Rectal smooth muscle tissue (tissue), 1 donor: ENCODE results near the gene ST3GAL4.
"Not testable (repeated sequence)": the region's sequence is repeated elsewhere in the genome, so short reads cannot be mapped to it uniquely, and the experiment has no call there.

ENCODE experiments used
- H3K27ac ChIP-seq: one replicate; pipeline ENCODE4 v1.7.0; 2013; ENCODE audit warnings: low read depth, low read length, inconsistent platforms
- H3K27me3 ChIP-seq: one replicate; pipeline ENCODE4 v1.7.0; 2013; ENCODE audit warnings: low read length; ENCODE audit not compliant: control insufficient read depth, insufficient read depth
- H3K36me3 ChIP-seq: one replicate; pipeline ENCODE4 v1.7.0; 2013; ENCODE audit warnings: low read length; ENCODE audit not compliant: control insufficient read depth, insufficient read depth
- H3K4me1 ChIP-seq: one replicate; pipeline ENCODE4 v1.7.0; 2013; ENCODE audit warnings: low read length; ENCODE audit not compliant: control insufficient read depth, insufficient read depth
- H3K4me3 ChIP-seq: one replicate; pipeline ENCODE4 v1.7.0; 2013; ENCODE audit warnings: low read length
- H3K9ac ChIP-seq: one replicate; pipeline ENCODE4 v1.7.0; 2013; ENCODE audit warnings: low read length

The ST3GAL4 gene

GRCh38 chr11:126375726-126376125 is 20.2 kb downstream of the ST3GAL4 start:
- Histone ChIP-seq H3K36me3 (no peaks in the 10 kb centered on the region), H3K9ac (no peak overlapping the region), H3K4me3 (no peak overlapping the region), H3K27ac (no peak overlapping the region), H3K4me1 (no peaks in the 10 kb centered on the region), H3K27me3 (no peaks in the 10 kb centered on the region)

DNA sequence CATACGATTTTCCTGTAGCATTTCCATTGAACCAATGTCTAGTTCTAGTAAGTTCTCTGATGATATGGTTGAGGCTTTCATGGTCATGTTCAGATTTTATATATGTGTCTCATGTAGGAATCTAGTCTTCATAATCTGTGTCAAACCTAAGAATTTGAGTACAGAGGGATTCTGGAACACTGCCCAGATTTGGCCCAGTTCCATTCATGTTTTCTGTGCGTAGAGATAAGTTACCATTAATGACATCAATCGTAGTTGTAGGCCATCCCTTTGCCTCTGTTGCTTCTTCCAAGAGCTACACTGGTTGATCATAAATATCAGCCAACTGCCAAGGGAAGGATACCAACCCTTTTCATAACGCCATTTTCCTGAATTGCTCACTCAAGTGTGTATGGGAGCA is 23.3 kb downstream of the ST3GAL4 start:
- Histone ChIP-seq H3K4me1 (no peaks in the 10 kb centered on the region), H3K36me3 (no peaks in the 10 kb centered on the region), H3K27ac (no peak overlapping the region), H3K4me3 (no peak overlapping the region), H3K27me3 (no peaks in the 10 kb centered on the region), H3K9ac (no peak overlapping the region)

- H3K9ac ChIP-seq: no peak overlapping the region
- no peaks in the 10 kb centered on the region for H3K36me3 ChIP-seq
- H3K4me3 ChIP-seq: no peak overlapping the region
- no peaks in the 10 kb centered on the region for H3K27me3 ChIP-seq
- no peaks in the 10 kb centered on the region for H3K4me1 ChIP-seq
- no peak overlapping the region for H3K27ac ChIP-seq
These were observed 25.4 kb downstream of the ST3GAL4 start for GRCh38 chr11:126380909-126381308.

- not testable (repeated sequence) for H3K4me3 ChIP-seq, H3K27me3 ChIP-seq, H3K27ac ChIP-seq, H3K36me3 ChIP-seq, H3K9ac ChIP-seq, H3K4me1 ChIP-seq
These were observed 26.5 kb downstream of the ST3GAL4 start for GRCh38 chr11:126381960-126382359.

- H3K4me3 ChIP-seq, H3K36me3 ChIP-seq, H3K27me3 ChIP-seq, H3K4me1 ChIP-seq, H3K27ac ChIP-seq, H3K9ac ChIP-seq: not testable (repeated sequence)
These were observed 27.2 kb downstream of the ST3GAL4 start for GRCh38 chr11:126382641-126383040.

DNA sequence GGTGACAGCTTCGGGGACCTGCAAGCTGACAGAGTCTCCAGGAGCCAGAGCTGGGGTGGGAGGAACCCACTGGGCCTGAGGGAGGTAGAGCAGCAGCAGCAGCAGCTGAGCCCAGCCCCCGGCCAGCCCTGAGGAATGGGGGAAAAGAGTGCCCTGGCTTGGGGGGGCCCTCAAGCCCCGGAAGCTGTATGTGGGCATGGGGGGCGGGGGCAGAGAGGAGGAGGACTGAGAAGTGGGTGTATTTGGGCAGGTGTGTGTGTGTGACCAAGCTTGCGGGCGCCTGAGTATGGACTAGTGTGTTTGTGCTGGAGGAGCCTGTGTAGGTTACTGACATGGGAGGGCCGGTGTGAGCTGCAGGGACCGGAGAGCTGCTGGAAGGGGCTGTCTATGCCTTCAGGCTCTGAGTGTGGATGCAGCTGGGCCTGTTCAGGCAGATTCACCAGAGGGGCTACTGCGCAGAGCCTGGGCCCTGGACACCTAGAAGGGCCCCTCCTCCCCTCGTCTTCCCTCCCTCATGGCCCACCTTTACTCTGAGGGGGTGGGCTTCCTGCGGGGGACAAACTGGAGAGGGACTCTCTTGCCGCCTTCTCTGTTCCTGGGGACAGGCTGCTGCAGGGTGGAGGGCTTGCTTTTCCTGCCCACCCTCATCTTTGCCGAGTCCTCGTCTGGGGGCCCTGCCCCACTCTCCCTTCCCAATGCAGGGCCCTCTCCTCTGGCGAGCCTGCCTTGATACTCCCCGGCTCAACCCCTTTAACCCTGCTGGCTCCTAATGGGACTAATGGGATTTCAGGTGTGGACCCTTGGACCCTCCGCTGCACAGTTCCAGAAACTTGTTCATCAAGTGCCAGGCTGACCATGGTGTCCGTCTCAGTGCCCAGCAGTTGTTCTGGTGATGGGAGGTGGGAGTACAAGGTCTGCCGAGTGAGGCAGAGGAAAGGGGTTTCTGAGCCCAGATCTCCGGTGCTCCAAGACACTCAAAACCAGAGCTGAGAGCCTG is 28.2 kb downstream of the ST3GAL4 start:
- no peak overlapping the region for H3K27ac ChIP-seq
- H3K27me3 ChIP-seq: no peaks in the 10 kb centered on the region
- no peak overlapping the region for H3K9ac ChIP-seq
- H3K36me3 ChIP-seq: no peaks in the 10 kb centered on the region
- H3K4me3 ChIP-seq: no peak overlapping the region
- no peaks in the 10 kb centered on the region for H3K4me1 ChIP-seq

GRCh38 chr11:126384449-126385070 is 29.1 kb downstream of the ST3GAL4 start:
- Histone ChIP-seq H3K4me3 (no peak overlapping the region), H3K9ac (no peak overlapping the region), H3K36me3 (no peaks in the 10 kb centered on the region), H3K27ac (no peak overlapping the region), H3K27me3 (no peaks in the 10 kb centered on the region), H3K4me1 (no peaks in the 10 kb centered on the region)

- Histone ChIP-seq H3K27me3 (no peaks in the 10 kb centered on the region), H3K4me3 (no peak overlapping the region), H3K36me3 (no peaks in the 10 kb centered on the region), H3K9ac (no peak overlapping the region), H3K27ac (no peak overlapping the region), H3K4me1 (no peaks in the 10 kb centered on the region)
These were observed 30.7 kb downstream of the ST3GAL4 start for GRCh38 chr11:126385991-126386728.

- H3K4me3 ChIP-seq, H3K4me1 ChIP-seq, H3K27ac ChIP-seq, H3K9ac ChIP-seq, H3K36me3 ChIP-seq, H3K27me3 ChIP-seq: not testable (repeated sequence)
These were observed 31.2 kb downstream of the ST3GAL4 start for GRCh38 chr11:126386729-126387071.

- H3K27me3 ChIP-seq: no peaks in the 10 kb centered on the region
- no peaks in the 10 kb centered on the region for H3K4me1 ChIP-seq
- no peak overlapping the region for H3K4me3 ChIP-seq
- H3K9ac ChIP-seq: no peak overlapping the region
- H3K36me3 ChIP-seq: no peaks in the 10 kb centered on the region
- no peak overlapping the region for H3K27ac ChIP-seq
These were observed 32.4 kb downstream of the ST3GAL4 start for GRCh38 chr11:126387857-126388256.

DNA sequence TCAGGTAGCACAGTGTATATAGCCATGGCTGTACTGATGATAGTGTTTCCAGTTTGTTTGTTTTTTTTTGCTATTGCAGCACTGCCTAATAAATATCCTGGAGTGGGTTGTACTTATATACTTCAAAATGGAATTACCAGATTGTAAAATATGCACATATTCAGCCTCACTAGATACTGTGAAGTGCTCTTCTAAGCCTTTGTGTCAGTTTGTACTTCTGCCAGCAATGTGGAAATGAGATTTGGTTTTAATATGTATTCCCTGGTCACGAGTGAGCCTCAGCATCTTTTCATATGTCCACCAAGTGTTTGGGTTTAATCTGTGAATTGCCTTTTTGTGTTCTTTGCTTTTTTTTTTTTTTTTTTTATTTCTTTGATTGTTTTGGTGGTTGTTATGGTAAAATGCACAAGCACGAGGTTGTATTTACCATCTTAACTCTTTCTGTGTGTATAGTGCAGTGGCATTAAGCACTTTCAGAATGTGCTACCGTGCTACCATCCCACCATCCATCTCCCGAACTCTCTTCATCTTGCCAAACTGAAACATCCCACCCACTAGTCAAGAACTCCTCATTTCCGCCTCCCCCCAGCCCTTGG is 34.9 kb downstream of the ST3GAL4 start:
- no peaks in the 10 kb centered on the region for H3K36me3 ChIP-seq
- H3K4me3 ChIP-seq: no peak overlapping the region
- no peak overlapping the region for H3K27ac ChIP-seq
- H3K27me3 ChIP-seq: no peaks in the 10 kb centered on the region
- no peak overlapping the region for H3K9ac ChIP-seq
- H3K4me1 ChIP-seq: no peaks in the 10 kb centered on the region

- no peaks in the 10 kb centered on the region for H3K36me3 ChIP-seq
- H3K4me3 ChIP-seq: no peak overlapping the region
- no peak overlapping the region for H3K9ac ChIP-seq
- H3K4me1 ChIP-seq: no peaks in the 10 kb centered on the region
- H3K27me3 ChIP-seq: no peaks in the 10 kb centered on the region
- no peak overlapping the region for H3K27ac ChIP-seq
These were observed 35.9 kb downstream of the ST3GAL4 start for GRCh38 chr11:126391286-126391954.
